Activated CD8-positive, alpha-beta memory T cell treated with anti-CD3 and anti-CD28 coated beads for 48 hours (primary cell): ENCODE results near the gene GPR183.

Experiments
- DNase-seq, 3 experiments: peaks; one replicate each; pipeline ENCODE4 v3.0.0-alpha.2; 2020; ENCODE audit warnings: low read depth in 2 of 3, low spot score in 2 of 3

The GPR183 gene

DNA sequence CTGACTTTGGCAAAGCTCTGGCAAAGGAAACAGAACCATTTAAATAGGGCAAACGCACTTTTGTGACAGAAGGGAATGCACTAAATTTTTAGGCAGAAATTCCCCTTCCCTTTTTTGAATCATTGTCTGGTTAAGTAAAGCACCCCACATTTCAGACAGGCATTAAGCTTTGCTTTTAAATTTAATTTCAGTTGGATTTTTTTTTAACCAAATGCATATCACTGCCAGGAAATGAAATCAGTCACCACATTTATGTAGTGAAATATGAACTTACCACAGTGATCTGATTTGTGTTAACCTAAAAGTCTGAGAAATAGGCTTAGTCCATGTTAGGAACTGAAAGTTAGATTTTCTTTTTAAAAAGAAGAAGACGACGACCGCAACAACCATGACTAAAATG lies 10.8 kb downstream of the GPR183 start:
- no peak for DNase-seq

DNA sequence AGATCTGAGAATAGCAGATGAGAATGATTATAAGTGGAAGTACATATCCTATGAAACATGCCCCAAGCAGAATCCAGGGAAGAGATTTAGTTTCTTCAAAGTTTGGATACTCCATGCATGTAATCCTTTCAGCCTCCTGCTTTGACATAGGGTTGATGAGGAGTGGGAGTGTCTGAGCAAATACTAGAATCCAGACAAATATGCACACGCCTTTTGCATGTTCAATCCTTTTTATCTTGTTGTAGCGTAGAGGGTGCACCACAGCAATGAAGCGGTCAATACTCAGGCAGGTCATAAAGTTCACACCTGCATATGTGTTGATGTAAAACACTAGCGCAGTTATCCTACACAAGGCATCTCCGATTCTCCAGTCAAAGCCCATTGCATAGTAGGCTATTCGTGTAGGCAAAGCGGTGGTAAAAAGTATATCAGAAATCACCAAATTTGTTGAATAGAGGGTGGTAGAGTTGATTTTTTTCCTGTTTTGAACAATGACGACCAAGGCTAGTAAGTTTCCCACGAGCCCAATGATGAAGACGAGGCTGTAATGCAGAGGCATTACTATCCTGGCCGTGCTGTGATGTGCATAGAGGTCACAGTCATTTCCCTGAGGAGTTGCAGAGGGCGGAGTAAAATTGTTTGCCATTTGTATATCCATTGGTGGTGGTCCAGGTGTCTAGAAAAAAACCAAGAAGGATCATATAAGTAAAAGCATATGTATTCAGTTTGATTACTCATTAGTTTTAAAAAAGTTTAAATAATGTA lies 11.5 kb downstream of the GPR183 start:
- no peak for DNase-seq

DNA sequence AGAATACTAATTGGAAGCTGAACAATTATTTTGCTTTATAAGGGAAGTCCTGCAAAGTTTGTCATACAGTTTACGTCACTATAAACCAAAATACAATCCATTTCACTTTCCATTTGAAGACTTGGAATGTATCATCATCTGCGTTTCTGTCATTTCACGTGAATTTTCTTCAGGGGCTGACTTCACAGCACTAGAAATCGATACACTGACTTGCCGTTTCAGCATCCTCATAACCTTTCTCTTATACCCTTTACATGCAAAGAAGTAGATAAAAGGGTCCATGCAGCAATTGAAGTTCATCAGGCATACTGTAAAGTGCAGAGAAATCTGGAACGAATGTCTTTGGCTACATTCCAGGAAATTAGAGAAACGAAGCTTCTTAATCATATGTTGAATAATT lies 12.2 kb downstream of the GPR183 start:
- no peak for DNase-seq

DNA sequence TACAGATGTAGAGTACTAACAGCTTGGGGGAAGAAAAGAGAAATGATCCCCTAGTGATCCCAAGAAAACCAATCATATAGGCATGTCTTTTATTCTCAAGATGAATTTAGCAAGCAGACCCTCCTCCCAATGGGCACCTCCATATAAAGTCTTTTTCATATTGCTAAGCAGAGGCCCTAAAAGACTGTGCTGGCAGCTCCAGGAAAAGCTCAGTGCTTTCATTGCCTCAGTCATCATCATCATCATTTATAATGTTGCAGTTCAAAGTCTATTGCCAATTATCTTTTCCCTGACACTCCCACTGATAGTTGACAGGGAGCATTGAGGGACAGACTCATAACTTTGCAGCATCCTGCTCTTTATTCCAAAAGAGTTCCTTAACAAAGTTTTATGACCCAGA lies 13.0 kb downstream of the GPR183 start:
- DNase-seq, result no peak

DNA sequence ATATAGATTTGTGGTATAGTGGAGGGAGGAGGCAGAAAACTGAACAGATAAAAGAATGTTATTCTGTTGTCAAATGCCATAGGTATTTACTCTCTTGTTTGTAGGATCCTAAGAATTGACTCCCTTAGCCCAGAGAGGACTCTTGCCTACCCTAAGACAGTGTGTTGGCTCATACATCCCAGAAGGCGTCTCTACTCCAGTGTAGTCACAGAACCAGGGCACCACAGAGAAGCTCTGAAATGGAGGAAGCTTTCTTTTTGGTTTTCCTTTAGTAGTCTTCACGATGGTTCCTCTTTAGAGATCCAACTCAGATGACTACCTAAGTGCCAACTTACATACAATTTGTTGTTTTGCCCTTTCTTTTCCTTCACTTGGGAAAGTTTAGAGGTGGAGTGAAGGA lies 14.0 kb downstream of the GPR183 start:
- no peak for DNase-seq

DNA sequence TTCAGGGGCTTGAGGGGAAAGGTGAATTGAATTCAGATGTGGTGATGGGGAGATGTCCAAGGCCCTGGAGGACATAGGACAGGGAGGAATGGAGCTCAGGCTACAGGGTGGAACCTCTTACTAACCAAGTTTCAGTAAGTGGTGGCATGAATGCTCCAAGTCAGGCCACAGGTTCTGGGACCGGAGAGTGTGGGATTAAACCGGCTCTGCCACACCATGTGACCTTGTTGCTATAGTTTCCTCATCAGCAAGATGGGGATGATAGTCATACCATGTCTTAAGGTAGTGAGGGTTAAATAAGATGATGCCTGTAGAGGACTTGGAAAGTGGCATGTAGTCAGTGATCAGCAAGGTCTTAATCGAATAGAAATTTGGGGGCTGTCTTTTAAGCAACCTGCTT lies 16.3 kb downstream of the GPR183 start:
- DNase-seq, result no peak

DNA sequence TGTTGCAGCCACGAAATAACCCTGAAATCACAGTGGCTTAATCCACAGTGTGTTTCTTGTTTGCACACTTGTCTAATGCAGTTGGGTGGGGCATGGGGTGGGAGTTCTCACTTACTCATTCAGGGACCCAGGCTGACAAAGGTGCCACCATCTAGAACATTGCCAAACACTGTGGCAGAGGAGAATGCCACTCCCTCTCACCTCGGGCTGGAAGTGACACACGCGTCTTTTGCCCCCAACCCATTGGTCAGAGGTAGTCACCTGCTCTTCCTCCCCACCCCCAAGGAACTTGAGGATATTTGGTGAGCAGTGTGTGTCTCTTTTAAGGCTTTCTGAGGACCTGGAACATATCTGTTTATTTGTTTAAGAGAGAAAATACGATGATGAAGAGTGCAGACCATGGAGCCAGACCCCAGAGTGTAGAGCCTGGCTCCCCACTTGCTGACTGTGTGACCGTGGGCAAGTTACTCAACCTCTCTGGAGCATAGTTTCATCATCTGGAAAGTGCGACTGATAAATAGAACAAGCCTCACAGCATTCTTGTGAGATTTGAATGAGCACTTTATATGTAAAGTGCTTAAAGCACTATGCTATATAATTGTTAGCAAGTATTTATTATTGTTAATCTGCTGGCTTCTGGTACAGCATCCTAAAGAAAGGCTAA lies 17.4 kb downstream of the GPR183 start:
- DNase-seq, result no peak

DNA sequence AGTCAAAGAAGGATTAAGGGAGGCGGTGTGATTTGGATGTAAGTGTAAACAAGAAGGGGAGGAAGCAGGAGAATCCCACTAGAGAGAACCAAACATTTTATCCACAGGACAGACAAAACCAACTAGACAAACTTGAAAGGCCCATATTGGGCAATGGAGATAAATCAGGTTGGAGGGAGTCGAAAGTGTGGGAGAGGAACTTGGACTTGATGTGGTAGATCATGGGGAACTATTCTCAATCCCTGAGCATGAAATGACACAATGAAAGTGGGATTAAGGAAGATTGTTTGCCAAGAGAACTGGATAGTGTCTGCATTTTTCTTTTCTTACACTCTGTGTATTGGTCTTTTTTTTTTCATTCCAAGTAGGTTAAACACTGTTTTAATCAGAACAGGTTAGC lies 17.9 kb downstream of the GPR183 start:
- no peak for DNase-seq

DNA sequence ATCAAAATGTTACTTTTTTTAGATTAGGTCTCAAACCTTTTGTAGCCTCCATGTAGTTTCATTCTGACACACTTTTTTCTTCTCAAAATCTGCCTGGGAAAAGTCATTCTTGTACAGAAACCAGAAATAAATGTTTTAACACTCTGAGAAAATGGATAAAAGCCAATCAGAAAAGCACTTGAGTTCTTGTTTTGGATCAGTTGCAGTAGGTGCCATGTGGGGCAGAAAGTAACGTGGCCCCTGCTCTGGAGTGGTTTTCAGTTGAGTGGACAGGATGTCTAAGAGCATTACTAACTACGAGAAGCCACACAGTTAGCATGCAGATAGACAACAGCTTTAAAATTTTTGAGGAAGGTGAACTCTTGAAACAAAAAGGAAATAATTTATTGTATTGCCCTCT lies 19.1 kb downstream of the GPR183 start:
- no peak for DNase-seq

DNA sequence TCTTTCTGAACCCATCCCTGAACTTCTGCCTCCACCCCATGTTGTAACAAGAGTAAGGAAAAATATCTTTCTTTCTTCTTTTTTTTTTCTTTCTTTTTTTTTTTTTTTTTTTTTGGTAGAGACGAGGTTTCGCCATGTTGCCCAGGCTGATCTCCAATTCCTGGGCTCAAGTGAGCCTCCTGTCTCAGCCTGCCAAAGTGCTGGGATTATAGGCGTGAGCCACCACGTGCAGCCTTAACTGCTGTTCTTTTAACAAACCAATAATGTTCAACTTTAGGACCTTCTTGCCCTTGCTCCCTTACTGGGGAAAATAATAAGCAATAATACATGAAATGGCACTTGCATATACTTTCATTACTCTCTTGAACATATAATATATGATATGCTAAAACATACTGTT lies 19.6 kb downstream of the GPR183 start:
- DNase-seq, result no peak

DNA sequence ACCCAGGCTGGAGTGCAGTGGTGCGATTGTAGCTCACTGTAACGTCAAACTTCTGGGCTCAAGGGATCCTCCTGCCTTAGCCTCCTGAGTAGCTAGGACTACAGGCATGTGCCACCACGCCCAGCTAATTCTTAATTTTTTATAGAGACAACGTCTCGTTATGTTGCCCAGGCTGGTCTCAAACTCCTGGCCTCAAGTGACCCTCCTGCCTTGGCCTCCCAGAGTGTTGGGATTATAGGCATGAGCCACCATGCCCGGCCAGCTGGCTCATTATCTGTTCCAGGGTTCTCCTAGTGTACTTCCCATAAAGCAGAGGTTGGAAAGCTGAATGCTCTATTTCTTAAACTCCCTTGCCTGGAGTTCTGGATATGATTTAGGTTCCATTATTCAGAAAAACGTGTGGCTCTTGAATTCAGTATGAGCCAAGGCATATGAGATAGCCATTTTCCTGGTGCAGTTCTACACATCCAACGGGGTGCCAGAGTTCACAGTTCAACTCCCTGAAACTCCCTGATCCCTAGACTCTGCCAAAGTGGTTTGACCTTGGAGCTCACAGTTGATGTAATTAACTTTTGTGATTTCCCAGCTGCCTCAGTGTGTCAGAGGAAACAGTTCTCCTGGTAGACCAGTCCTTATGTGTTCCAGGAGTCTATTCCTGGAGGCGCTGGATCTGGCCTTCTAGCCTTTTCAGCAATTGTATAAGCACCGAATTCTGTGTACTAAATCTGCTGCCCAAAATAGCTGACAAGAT lies 21.6 kb downstream of the GPR183 start:
- DNase-seq, result no peak

DNA sequence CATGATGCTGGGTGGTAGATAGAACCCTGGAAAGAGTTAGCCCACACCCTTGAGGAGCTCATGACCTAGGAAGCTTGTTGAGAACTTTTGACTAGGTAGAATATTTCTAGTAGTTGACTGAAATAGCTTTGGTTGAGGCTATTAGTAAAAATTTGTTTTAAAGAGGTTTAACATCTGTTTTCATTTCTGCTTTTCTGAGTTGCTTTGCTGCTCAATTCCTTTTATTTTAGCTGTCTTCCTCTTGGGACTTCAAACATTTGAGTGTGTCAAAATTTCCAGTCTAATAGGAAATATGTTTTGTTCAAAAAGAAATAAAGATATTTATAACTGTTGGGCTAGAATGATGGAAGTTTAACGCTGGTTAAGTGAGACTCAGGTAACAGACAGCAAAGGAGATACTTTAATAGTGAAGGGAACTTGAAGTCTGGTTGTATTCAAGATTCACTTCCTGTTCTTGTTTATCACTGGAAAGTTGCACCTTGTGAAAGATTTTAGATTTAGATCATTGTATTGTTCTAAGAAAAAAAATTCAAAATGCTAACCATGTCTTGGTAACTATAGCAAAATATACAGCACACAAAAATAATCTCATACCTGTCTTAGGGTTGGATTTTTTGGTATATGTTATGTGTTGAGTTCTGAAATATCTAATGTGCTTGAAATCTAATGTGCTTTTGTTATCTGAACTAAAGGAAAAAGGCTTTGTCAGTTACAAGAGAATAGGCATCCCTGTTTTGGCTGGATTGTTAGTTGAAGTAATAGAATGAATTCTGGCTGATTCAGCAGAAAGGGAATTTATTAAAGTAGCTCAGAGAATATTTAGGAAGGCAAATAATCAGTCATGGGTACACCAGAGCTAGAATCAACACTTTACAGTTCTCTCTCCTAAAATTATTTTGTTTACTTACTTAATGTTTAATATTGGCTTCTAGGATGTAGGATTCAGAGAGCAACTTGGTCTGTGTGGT lies 24.7 kb downstream of the GPR183 start:
- DNase-seq, result no peak

DNA sequence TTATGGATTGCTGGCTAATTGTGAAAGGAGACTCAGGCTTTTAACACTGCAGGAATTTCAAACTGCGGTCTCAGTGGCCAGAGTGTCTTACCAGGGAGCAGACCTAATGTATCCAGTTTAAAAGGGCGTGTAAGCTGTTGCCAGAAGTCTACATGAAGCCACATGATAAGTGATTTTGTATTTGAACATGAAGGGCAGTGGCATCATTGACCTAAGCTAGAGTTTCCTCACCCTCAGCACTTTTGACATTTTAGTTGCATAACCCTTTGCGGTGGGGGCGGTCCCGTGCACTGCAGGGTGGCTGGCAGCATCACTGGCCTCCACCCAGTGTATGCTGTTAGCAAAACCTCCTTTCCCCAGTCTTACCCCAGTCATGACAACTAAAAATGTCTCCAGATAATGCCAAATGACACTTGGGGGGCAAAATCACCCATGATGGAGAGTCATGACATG lies 25.4 kb downstream of the GPR183 start:
- DNase-seq, result no peak

DNA sequence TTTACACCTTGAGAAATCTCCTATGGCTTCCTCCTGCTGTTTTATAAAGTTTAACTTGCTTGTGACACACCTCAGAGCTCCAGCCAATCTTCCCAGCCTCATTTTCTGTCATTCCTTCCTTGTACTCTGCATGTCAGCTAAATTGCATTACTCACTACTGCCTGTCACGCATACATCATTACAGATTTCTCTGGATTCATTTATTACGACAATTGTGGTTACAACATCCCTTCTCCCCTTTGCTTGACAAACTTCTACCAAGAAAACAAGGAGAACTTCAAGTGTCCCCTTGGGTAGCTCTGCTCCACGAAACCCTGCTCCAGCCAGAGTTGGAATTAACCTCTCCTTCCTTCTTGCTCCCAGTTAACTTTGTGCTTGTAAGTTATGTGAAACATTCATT lies 27.0 kb downstream of the GPR183 start:
- no peak for DNase-seq

DNA sequence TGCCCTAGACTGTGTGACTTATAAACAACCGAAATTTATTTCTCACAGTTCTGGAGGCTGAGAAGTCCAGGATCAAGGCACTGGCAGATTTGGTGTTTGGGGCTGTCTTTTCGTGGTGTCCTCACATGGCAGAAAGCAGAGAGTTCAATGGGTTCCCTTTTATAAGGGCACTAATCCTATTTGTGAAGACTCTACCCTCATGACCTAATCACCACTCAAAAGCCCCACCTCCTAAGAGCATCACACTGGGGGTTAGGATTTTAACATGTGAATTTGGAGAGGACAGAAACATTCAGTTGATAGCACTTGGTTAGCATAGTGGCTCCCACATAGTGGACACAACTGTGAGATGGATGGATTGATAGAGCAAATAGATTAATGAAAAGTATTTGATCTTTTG lies 27.6 kb downstream of the GPR183 start:
- DNase-seq, result no peak

DNA sequence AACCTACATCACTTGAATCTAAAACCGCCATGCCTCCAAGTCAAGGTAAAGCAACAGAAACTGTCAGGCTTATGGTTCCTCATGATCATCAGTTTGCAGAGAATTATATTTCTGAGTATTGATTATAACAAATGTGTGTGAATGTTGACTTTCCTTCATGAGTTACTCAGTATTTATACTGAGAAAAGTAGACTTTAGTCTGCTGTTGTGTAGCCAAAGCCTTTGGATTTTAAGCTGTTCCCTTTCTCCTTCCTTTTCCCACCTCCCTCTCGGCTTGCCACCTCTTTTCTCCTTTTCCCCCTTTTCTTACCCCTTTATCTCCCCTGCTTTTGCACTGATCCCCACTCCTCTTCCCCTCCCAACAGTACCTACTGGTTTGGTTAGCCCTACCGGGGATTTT lies 28.4 kb downstream of the GPR183 start:
- no peak for DNase-seq

DNA sequence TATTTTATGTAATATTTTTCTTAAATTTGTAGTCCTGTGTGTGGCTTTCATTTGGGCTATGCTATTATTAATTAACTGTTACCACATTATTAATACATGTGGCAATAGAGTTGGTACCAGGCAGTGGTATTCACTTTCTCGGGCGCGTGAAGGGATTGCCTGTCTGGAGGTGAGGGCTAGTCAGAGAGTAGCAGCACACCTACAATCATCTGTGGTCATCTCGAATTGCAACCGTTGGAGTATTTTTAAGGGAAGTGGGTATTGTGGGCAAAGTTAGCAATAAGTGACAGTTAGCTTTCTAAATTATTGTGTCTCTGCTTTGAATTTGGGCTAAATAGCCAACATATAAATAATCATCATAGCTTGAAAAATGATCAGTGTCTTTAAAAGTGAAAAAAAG lies 29.0 kb downstream of the GPR183 start:
- no peak for DNase-seq

DNA sequence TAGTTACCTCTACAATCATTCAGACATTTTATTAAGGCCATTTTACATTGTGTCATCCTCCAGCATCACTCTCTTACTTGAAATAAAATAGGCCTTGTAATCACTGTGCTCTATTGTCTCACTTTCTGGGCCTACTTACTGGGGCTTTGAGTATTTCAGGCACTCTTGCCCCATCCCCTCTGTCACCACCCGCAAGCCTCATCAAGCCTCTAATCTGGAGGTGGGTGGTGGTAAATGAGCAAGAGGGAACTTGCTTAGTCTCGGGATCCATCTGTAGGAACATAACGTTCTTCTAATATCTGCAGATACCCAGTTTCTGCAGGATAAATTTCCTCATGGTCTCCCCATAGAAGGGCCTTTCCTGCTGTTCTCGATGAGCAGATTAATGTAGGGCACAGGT lies 29.6 kb downstream of the GPR183 start:
- no peak for DNase-seq

DNA sequence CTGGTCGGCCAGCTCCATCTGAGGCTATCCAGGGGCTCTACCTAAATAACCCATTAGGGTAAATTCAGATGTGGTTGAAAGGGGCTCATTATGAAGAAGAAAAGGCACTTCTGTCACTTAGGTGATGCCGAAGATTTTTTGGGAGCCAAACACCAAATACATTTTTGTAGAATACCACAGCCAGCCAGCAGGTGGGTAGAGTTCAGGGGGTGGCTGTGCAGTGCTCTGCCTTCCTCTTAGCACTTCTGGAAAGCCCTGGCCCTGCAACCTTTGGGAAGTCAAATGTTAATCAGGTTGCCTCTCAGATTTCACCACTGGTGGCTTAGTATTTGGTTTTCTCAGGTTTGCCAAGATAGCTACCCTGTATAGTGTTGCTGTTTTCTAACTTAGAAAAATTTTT lies 30.5 kb downstream of the GPR183 start:
- no peak for DNase-seq

DNA sequence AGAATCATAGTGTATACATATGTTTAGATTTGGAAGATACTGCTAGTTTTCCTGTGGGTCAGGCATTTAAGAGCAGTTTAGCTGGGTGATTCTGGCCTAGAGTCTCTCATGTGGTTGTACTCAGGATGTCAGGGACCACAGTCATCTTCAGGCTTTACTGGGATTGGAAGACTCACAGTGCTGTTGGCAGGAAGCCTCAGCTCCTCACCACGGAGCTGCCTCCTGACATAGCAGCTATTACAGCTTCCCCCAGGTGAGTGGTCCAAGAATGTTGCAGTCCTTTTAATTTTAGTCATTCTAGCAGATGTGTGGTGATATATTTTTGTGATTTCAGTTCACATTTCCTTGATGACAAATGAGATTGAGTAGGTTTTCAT lies 32.1 kb downstream of the GPR183 start:
- DNase-seq, result no peak

DNA sequence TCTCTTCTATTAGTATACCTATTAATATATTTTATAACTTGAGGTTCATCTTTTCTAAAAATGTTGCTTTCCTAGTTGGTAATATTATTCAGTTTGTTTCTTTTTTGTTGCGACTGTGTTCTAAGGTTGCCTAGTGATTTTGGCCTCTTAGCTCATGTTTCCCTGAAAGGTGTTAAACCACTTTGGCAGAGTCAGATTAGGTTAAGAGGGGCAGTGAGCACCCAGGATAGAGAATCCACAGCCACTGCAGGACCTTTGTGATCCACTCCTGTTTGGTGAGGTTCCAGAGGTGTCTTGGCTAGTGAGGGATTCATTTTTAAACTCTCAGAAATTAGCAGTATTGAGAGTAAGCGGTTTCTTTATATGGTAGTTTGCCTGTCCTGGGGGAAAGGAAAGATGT lies 34.1 kb downstream of the GPR183 start:
- DNase-seq, result no peak
